OCI-LY3 (cell line): Measurements from ENCODE around the gene RRM2.

Source experiments
- CTCF ChIP-seq: fragments of 200-600, 300-600 bp; sonication (generic); IDR thresholded peaks from 2 replicates; pipeline ENCODE4 v1.5.1; 2014; ENCODE audit warnings: antibody characterized with exemption, low read length, low read depth
- EZH2phosphoT487 ChIP-seq: fragments of 200-600 bp; shearing (Covaris generic); IDR thresholded peaks from 2 replicates; pipeline ENCODE4 v1.6.1; 2018; ENCODE audit warnings: antibody characterized with exemption, mixed run types, low read depth

DNA sequence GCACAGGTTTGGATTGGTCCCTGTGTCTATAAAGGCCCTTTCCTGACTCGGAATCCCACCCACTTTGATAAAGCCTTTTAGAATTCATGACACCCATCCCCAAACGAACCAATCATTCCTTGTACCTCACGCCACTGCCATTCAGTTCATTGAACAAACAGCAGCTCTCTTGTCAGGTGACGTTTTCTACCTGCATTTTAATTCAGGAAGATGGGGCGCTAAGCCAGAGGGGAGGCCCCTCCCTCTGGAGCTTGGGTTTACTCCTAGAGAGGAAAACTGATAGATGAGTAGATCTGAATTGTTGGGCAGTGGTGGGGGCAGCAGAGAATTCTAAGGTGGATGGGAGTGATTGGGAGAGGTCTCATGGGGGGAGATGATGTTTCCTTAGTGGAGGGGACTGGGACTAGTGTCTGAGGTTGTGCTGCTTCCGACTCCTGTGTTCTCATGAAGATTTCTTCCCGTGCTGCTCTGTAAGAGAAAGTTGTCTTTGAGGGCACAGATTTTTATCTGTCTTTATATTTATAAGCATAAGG lies 9.6 kb downstream of the RRM2 start:
- TF ChIP-seq CTCF (no peak), EZH2phosphoT487 (no peak)
